ENCODE data around the gene TEKT5. TPM values are rescaled to one million over a fixed set of nuclear protein-coding genes. Genes with fewer than 3 reads are reported as not detected.

TEKT5 gene
- total RNA-seq, 2 donors from 2014 or later: not detected

DNA sequence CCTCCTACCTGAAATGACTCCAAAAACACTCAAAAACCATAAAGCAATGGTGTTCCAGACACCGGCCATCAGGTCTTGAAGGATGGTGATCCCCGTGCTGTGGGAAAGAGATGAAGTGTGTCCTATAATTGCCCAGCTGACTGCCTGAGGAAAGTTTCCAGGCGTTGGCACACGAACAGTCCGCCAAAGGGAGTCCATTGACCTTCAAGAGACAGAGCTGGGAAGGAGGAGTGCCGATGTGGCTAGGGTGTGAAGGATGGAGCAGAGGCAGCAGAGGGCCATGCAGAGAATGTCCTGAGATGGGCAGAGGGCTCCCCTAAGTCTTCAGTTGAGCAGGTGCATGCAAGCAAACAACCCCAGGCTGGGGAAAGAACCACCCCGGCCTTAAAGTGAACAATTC lies 37.1 kb upstream of the TEKT5 start:
- no peaks in the 10 kb centered on the region for H3K9me3 ChIP-seq
- H3K27me3 ChIP-seq: no peaks in the 10 kb centered on the region
- ATAC-seq (no peak), DNase-seq (no peak)
- no peaks in the 10 kb centered on the region for H3K4me1 ChIP-seq
- no peak overlapping the region for H3K27ac ChIP-seq
- no peaks in the 10 kb centered on the region for H3K36me3 ChIP-seq (replicated peaks in 1 of 2; ENCODE audit: insufficient read depth in 1 of 2, low read depth in 2 of 2)
- WGBS, 2 donors: 47 to 54% methylated on average over 7 of the region's 7 CpGs
- H3K4me3 ChIP-seq: no peak overlapping the region
- no peak for TF ChIP-seq POLR2A (IDR thresholded peaks at IDR 0.05)
- TF ChIP-seq, protein P1, sequence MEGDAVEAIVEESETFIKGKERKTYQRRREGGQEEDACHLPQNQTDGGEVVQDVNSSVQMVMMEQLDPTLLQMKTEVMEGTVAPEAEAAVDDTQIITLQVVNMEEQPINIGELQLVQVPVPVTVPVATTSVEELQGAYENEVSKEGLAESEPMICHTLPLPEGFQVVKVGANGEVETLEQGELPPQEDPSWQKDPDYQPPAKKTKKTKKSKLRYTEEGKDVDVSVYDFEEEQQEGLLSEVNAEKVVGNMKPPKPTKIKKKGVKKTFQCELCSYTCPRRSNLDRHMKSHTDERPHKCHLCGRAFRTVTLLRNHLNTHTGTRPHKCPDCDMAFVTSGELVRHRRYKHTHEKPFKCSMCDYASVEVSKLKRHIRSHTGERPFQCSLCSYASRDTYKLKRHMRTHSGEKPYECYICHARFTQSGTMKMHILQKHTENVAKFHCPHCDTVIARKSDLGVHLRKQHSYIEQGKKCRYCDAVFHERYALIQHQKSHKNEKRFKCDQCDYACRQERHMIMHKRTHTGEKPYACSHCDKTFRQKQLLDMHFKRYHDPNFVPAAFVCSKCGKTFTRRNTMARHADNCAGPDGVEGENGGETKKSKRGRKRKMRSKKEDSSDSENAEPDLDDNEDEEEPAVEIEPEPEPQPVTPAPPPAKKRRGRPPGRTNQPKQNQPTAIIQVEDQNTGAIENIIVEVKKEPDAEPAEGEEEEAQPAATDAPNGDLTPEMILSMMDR (IDR thresholded peaks at IDR 0.05): no peak
- intact Hi-C loops (cut with DNase I): loop anchor here (5.0 kb wide), 1 partner anchor 214 kb away; no protein-coding TSS in a partner anchor

DNA sequence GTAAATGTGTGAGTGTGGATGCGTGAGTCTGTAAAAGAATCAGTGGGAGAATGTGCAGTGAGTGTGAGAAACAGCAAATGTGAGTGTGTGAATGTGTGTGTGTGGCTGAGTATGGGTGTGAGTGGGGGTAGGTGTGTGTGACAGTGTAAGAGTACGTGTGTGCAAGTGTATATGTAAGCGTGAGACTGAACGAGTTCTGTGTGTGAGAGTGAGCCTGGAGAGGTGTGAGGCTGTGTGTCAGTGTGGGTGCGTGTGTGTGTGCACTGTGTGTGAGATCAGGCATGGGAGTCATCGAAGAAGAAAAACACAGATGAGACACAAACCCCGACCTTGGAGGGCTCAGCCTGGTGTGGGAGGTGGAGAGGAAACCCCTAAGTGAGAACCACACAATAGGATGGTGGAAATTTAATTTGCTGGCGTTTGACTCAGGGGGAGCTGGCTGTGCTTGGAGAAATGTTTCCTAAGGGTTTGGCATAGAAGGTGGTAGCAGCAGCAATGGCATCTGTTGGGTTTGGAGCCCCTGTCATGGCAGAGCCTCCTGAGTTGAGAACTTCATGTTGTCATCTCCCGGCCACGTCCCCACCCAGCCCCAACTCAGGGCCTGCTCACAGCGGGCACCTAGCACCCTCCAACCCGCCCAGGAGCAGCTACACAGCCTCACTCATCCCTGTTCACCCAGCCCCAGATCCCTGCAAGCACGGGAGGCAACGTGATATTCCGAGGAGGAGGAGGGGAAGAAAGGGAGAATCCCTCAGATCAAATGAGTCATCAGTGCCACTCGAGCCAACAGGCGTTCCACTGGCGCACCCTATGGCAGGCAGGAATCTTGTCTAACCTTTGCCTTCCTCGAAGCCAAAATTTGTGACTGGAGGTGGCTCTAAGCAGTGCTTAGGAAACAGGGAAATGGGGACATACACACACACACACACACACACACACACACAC lies 34.6 kb upstream of the TEKT5 start:
- 73 to 75% methylated on average over 17 to 19 of the region's 19 CpGs for WGBS, 2 donors
- intact Hi-C loops (cut with DNase I): loop anchor here (5.0 kb wide), 2 partner anchors 202 to 212 kb away; no protein-coding TSS in a partner anchor
- H3K4me1 ChIP-seq: no peaks in the 10 kb centered on the region
- no peak overlapping the region for H3K4me3 ChIP-seq
- DNase-seq (no peak), ATAC-seq (no peak)
- no peak for TF ChIP-seq POLR2A (IDR thresholded peaks at IDR 0.05)
- TF ChIP-seq, protein P1 (IDR thresholded peaks at IDR 0.05): no peak
- H3K27ac ChIP-seq: no peak overlapping the region
- H3K36me3 ChIP-seq (replicated peaks in 1 of 2; ENCODE audit: insufficient read depth in 1 of 2, low read depth in 2 of 2): no peaks in the 10 kb centered on the region
- H3K27me3 ChIP-seq: no peaks in the 10 kb centered on the region
- H3K9me3 ChIP-seq: no peaks in the 10 kb centered on the region

DNA sequence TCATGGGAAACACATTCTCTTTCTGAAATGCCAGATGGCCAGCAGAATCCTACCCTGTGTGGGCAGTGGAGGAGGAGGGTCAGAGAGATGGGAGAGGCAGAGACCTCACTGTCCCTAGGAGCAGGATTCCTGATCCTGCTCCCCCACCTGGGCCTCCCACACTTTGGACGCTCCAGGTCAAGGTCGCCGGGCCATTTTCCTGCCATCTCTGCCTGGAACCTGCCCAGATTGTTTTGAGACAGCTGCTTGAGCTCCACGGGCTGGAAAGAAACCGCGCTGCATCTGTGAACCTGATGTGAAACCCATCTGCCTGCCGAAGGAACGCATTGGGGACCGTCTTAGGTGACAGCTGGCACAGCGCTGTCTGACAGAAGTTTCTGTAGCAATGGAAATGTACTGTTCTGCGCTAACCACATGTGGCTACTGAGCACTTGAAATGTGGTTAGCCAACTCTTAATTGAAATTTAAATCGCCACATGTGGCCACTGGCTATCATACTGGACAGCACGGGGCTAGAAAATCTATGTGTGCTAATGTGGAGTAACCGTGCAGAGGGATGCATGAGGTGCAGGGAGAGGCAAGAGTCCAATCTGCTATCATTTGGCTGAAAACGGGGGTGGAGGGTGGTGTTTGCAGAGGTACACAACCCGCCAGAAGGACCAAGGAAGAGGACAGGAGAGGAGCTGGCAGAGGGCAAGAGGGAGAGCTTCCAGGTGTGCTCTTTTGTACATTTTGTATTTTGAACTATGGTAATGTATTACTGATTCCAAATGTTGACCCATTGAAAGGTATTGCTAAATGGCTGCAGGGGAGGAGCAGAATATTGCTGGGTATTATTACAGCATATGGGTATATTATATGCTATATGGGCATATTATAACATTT lies 33.5 kb upstream of the TEKT5 start:
- Histone ChIP-seq H3K4me3 (no peak overlapping the region), H3K27ac (no peak overlapping the region), H3K36me3 (replicated peaks in 1 of 2; ENCODE audit: insufficient read depth in 1 of 2, low read depth in 2 of 2) (no peaks in the 10 kb centered on the region), H3K9me3 (no peaks in the 10 kb centered on the region), H3K27me3 (no peaks in the 10 kb centered on the region), H3K4me1 (no peaks in the 10 kb centered on the region)
- intact Hi-C loops (cut with DNase I): loop anchor here (5.0 kb wide), 1 partner anchor 201 kb away; no protein-coding TSS in a partner anchor
- DNase-seq (peak in 1 of 4 donors; percentile 31), ATAC-seq (no peak)
- no peak for TF ChIP-seq POLR2A (IDR thresholded peaks at IDR 0.05)
- TF ChIP-seq, protein P1 (IDR thresholded peaks at IDR 0.05): no peak
- WGBS, 2 donors: 42% methylated on average over 15 to 16 of the region's 16 CpGs

DNA sequence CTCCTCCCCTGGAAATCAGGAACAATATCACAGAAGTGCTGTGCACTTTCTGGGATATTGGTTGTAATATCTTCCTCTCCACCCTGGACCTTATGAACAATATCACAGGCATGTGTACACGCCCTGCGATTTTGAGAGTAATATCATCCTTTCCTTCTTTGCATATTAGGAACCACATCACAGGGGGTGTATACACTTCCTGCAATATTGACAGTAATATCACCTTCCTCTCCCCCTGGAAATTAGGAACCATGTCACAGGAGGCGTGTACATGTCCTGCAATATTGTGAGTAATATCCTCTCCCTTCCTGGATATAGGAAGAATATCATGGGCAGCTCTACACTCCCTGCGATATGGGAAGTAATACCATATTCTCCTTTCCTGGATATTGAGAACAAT lies 14.2 kb upstream of the TEKT5 start:
- Histone ChIP-seq H3K4me3 (no peak overlapping the region), H3K27ac (no peak overlapping the region), H3K36me3 (replicated peaks in 1 of 2; ENCODE audit: insufficient read depth in 1 of 2, low read depth in 2 of 2) (no peaks in the 10 kb centered on the region), H3K9me3 (no peaks in the 10 kb centered on the region), H3K27me3 (no peaks in the 10 kb centered on the region), H3K4me1 (no peaks in the 10 kb centered on the region)
- ATAC-seq: no peak
- intact Hi-C loops (cut with DNase I): no loop called here
- no peak for DNase-seq
- TF ChIP-seq, protein P1 (IDR thresholded peaks at IDR 0.05): no peak
- TF ChIP-seq POLR2A (IDR thresholded peaks at IDR 0.05): no peak
- WGBS, 2 donors: 55 to 64% methylated on average over 4 of the region's 4 CpGs

All from body of pancreas (tissue), 4 donors.